ENCODE results near the gene NSA2.
"Not testable (repeated sequence)": the region's sequence is repeated elsewhere in the genome, so short reads cannot be mapped to it uniquely, and the experiment has no call there.

NSA2 gene

GRCh38 chr5:74766849-74767578, at the start of gene NSA2, which contains the start of gene GFM2:
TSS of gene NSA2 (plus strand) at chr5:74767249. CDS start at chr5:74767361, 112 bp downstream.
TSS of gene GFM2 (minus strand) at chr5:74767117. CDS start at chr5:74763742, 3,375 bp downstream.
- peak; percentile 85 to 94 for DNase-seq

DNA sequence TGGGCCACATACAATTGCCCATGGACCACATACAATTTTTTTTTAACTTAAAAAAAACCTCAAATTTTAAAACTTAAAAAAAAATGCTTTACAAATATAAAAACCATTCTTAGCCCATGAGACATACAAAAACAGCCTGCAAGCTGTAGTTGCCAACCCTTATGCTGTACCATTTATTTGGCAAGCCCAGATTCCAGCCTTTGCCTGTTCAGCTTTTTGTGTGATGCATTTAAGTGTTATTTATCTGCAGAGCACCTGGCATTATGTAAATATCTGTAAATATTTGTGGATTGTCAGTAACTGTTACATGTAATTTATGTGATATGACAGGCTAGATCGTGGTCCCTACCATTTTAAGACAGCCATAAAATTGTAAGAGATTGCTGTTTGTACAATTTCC, 49.5 kb upstream of the NSA2 start:
- peak; percentile 4 to 80 for DNase-seq

- DNase-seq = no peak
Observed at GRCh38 chr5:74722271-74722670, 44.8 kb upstream of the NSA2 start.

GRCh38 chr5:74725331-74725730, 41.7 kb upstream of the NSA2 start:
- no peak for DNase-seq

- DNase-seq = no peak
Observed at GRCh38 chr5:74736759-74737158, 30.3 kb upstream of the NSA2 start.

DNA sequence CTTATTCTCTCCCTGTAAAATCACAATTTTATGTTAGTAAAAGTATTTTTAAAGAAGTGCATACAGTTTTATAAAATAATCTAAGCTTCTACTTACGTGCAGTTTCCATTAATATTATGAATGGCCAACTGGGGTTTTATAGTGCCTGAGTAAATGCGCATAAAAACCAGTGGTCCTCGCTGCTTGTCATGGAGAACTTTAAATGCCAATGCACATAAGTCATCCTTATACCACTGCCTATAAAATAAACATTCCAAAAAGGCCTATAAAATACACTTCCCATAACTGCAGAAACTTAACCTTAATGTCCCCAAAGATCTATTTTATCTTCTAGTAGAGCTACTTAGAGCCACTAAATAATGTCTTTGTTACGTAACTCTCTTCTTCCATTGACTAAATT, 28.6 kb upstream of the NSA2 start:
- no peak for DNase-seq

GRCh38 chr5:74748742-74749141, 18.3 kb upstream of the NSA2 start:
- not testable (repeated sequence) for DNase-seq

DNA sequence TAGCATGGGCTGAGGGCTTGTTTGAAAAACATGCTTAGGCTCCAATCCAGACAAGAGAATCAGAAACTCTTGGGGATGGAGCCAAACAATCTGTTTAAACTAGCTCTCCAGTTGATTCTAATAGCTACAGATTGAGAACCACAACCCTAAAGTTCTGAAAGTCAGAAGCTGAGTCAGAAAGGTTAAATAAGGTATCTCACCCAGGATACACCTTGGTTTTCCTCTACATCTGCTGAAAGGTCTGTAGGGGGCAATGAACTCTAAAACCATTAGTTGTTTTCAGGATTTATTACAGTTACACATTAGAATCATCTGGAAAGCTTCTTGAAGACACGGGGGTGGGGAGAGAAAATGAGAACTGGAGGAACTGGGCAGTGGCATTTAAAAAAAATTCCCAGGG, 5.8 kb upstream of the NSA2 start:
- no peak for DNase-seq

- DNase-seq = no peak
Observed at GRCh38 chr5:74762599-74762998, 4.5 kb upstream of the NSA2 start.

- no peak for DNase-seq
Observed at GRCh38 chr5:74763504-74763903, 3.5 kb upstream of the NSA2 start.

DNA sequence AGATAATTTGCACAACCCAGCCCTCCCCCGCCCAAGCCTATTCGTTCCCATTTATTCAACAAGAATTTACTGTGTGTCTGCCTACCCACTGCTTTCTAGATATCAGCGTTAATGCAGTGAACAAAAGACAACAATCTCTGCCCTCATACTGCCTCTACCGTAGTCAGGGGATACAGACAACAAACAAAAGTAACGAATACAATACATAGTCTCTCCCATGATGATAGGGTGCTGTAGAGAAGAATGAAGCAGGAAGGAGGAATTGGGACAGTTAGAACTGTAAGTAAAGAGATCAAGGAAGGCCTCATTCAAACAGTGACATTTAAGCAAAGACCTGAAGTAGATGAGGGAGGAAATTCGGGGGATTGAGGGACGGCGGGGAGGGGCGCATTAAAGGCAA, 1.8 kb upstream of the NSA2 start:
- DNase-seq = peak; percentile 73 to 94

DNA sequence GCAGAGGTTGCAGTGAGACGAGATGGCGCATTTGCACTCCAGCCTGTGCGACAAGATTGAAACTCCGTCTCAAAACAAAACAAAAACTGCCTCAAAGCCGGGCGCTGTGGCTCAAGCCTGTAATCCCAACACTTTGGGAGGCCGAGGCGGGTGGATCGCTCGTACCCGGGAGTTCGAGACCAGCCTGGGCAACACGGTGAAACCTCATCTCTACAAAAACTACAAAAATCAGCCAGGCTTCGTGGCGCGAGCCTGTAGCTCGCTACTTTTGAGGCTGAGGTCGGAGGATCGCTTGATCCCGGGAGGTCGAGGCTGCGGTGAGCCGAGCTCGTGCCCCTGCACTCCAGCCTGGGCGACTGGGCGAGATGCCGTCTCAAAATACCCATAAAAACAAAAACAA, 1.1 kb upstream of the NSA2 start:
- DNase-seq = no peak

- peak; percentile 21 to 22 for DNase-seq
Observed at GRCh38 chr5:74766418-74766848, 616 bp upstream of the NSA2 start.

GRCh38 chr5:74767579-74767913, 497 bp downstream of the NSA2 start:
- DNase-seq = no peak

DNA sequence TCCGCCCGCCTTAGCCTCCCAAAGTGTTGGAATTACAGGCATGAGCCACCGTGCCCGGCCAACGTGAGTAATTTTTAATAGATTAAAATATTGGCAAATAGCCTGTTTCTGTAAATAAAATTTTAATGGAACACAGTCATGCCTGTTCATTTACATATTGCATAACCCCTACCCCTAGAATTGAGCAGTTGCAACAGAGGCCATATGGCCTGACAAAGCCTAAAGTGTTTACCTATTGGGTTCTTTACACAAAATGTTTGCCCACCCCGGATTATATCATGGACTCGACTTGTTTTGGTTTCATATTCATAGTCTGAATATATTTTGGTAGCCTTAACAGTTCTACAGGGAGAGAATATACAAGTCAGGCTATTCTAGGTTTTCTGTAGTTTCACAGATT, 5.3 kb downstream of the NSA2 start:
- no peak for DNase-seq

GRCh38 chr5:74778609-74779008, 11.6 kb downstream of the NSA2 start:
- DNase-seq = no peak

GRCh38 chr5:74786851-74787250, 19.8 kb downstream of the NSA2 start:
- DNase-seq = no peak

GRCh38 chr5:74787424-74787823, 20.4 kb downstream of the NSA2 start:
- DNase-seq = no peak

DNA sequence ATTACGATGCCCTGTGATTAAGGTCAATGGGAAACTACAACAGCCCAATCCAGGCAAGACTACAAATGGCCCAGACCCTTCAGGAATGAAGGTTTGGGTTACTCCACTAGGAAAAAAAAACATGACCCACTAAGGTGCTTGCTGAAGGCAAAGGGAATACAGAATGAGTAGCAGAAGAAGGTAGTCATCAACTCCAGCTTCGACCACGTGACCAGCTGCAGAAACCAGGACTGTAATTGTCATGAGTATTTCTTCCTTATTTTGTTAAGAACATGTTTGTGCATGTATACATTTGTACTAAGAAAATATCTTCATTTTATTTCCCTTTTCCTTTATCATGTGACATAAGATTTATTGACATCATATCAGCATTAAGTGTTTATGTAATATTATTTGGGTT, 24.6 kb downstream of the NSA2 start:
- not testable (repeated sequence) for DNase-seq

DNA sequence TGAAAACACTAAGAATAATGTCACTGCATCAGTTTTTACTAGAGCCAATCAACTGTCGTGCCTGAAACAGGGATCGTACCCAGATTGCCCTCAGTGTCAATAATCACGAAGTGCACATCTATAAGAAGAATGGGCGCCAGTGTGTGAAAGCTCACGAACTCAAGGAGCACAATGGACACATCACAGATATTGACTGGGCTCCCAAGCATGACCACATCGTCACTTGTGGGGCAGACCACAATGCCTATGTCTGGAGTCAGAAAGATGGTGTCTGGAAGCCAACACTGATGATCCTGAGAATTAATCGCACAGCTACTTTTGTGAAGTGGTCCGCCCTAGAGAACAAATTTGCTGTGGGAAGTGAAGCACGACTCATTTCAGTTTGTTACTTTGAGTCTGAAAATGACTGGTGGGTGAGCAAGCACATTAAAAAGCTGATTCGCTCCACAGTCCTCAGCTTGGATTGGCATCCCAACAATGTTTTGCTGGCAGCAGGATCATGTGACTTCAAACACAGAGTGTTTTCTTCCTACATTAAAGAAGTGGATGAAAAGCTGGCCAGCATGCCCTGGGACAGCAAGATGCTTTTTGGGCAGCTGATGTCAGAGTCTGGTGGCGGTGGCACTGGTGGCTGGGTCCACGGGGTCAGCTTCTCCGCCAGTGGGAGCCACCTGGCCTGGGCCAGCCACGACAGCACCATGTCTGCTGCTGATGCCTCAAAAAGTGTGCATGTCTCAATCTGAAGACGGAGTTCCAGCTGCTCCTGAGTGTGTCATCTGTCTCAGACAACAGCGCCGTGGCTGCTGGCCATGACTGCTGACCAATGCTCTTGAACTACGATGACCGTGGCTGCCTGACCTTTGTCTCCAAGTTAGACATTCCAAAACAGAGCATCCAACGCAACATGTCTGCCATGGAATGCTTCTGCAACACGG, 32.2 kb downstream of the NSA2 start:
- DNase-seq = no peak

DNA sequence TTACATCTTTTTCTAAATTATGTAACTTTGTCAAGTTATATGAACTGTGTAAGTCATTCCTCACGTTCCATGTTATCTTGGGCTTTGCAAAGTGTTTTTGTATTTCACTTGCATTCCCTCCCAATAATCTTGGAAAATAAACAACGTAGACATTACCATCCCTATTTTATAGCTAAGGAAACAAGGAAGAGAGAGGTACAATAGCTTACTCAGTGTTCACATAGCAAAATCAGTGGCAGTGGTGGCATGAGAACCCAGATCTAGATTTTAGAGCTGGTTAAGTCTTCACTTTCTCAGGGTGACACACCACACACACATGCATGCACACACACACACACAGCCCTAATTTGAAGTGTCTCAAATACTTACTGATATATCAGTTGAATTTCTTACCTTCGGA, 34.1 kb downstream of the NSA2 start:
- no peak for DNase-seq

DNA sequence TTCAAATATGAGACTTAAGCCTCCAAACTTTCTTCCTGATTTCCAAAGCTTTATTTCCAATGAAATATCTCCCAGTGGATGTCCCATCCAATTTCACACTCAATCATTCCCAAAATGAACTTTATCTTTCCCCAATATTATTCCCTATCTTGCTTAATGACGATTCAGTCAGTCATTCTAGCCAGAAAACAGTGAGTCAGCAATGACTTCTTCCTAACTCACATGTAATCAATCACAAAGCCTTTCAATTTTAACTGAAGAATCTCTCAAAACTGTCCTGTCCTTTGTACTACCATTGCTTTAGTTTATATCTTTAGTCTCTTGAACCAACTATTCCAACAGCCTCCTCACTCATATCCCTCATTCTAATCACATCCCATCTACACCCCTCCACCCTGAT, 34.9 kb downstream of the NSA2 start:
- no peak for DNase-seq

- DNase-seq = no peak
Observed at GRCh38 chr5:74810915-74811314, 43.9 kb downstream of the NSA2 start.

DNA sequence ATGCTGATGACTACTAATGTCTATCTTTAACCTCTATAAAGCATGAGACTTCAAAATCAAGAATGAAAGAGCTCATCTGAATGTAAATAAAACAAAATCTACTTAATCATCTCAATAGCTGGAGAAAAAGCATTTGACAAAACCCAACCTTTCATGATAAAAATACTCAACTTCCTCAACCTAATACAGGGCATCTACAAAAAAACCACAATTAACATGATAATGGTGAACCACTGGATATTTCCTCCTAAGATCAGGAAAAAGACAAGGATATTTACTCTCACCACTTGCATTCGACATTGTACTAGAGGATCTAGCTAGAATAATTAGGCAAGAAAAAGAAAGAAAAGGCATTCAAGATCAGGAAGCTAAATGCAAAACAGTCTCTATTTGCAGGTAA, 49.8 kb downstream of the NSA2 start:
- DNase-seq = no peak
